ENCODE data around the gene CCDC34. TPM values are rescaled to one million over a fixed set of nuclear protein-coding genes. Genes with fewer than 3 reads are reported as not detected.
A peak's percentile ranks its signal among the peaks of the same experiment; 100 is the strongest.

CCDC34 gene
- total RNA-seq, 1 donor, result 3.5 TPM

DNA sequence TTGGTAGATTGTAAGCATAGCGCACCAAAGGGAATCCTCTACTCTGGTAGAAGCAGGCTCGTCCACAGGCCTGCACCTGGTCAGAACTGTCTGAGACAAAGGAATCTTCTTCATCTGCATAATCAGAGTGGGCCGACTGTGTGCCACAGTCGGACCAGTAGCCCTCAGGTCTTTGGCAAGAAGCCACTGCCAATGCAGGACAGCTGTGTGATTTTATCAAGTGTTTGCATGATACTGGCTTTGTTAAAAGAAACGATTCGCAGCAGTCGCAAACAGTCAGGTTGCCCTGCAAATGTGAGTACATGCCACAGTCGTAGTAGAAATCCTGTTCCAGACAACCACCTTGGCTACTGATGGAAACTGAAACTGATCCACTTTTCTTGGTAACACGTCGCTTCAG lies 4.9 kb upstream of the CCDC34 start:
- H3K4me3 ChIP-seq (ENCODE audit: low read depth, low read length), result no peak overlapping the region
- TF ChIP-seq, protein P1, sequence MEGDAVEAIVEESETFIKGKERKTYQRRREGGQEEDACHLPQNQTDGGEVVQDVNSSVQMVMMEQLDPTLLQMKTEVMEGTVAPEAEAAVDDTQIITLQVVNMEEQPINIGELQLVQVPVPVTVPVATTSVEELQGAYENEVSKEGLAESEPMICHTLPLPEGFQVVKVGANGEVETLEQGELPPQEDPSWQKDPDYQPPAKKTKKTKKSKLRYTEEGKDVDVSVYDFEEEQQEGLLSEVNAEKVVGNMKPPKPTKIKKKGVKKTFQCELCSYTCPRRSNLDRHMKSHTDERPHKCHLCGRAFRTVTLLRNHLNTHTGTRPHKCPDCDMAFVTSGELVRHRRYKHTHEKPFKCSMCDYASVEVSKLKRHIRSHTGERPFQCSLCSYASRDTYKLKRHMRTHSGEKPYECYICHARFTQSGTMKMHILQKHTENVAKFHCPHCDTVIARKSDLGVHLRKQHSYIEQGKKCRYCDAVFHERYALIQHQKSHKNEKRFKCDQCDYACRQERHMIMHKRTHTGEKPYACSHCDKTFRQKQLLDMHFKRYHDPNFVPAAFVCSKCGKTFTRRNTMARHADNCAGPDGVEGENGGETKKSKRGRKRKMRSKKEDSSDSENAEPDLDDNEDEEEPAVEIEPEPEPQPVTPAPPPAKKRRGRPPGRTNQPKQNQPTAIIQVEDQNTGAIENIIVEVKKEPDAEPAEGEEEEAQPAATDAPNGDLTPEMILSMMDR (IDR thresholded peaks at IDR 0.05; ENCODE audit: insufficient read depth, low read depth, low read length), result no peak
- no peak for DNase-seq (ENCODE audit: low read depth)

DNA sequence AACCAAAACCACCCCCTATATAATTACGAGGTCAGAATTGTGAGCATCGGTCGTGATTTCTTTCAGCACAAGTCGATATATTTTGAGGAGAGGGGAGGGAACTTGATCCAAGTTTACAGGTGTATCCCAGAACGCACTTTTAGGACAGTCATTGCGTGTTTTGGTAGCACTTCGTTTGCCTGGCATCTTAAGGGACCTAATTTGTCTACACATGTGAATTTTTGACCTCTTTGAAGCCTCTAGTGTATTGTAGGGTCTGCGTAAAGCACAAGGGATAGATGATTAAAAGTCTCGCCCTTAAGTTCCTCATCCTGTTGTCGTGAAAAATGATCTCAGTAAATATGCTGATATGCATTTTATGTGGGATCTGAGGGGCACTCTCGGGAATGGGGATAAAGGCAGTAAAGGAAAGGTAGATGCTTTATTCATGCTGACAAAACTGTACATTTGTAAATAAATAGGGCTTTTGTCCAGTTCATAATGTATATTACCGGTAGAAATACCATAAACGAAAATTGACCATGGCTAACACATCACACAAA lies 632 bp upstream of the CCDC34 start:
- TF ChIP-seq, protein P1 (IDR thresholded peaks at IDR 0.05; ENCODE audit: insufficient read depth, low read depth, low read length), result no peak
- no peak for DNase-seq (ENCODE audit: low read depth)
- H3K4me3 ChIP-seq (ENCODE audit: low read depth, low read length), result peak overlapping the region; percentile 78

GRCh38 chr11:27361649-27362431 lies 1.2 kb downstream of the CCDC34 start:
- TF ChIP-seq, protein P1 (IDR thresholded peaks at IDR 0.05; ENCODE audit: insufficient read depth, low read depth, low read length), result no peak
- H3K4me3 ChIP-seq (ENCODE audit: low read depth, low read length), result peak overlapping the region; percentile 78
- DNase-seq (ENCODE audit: low read depth), result no peak

- H3K4me3 ChIP-seq (ENCODE audit: low read depth, low read length), result no peak overlapping the region
- TF ChIP-seq, protein P1 (IDR thresholded peaks at IDR 0.05; ENCODE audit: insufficient read depth, low read depth, low read length), result no peak
- DNase-seq (ENCODE audit: low read depth), result peak; percentile 36
Measured at GRCh38 chr11:27358296-27358695, 4.7 kb downstream of the CCDC34 start.

DNA sequence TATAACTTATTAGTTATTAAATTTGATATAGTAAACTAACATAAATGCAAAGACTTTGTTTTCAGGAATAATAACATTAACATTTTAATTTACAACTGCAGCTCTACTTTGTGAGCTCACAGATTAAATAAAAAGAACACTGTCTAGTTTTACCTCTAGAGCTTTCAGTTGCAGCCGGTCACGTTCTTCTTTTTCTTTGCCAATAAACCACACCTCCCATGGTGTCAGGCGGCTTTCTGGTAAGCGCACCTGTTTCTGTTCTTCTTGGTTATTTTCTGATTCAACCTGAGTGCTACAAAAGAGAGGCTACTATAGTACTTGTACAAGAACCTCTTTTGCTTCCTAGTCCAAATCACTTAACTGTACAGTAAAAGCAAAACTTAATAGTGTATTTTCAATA lies 5.8 kb downstream of the CCDC34 start:
- DNase-seq (ENCODE audit: low read depth), result no peak
- TF ChIP-seq, protein P1 (IDR thresholded peaks at IDR 0.05; ENCODE audit: insufficient read depth, low read depth, low read length), result no peak
- no peak overlapping the region for H3K4me3 ChIP-seq (ENCODE audit: low read depth, low read length)

DNA sequence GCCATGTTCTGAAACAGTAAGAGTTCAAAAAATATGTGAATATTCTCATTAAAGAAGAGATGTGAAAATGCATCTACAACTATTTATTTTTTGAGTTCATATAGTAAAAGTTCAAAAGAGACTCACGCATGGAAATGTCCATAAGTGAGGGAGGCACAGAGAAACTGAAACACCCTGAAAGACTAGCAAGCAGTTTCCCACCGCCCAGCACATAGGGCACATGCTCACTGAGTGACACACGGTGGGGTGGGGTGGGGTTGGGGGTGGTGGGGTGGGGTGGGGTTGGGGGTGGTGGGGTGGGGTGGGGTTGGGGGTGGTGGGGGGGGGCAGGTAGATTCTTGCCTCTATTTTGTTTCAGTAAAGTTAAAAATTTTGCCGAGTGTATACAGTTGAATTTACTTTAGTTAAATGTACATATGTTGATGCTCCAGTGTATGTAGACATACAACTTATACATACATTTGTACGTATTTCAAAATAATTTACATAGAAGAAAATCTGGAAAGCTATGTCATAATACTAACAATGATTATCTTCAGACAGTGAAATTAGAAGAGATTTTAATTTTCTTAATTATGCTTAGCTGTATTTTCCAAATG lies 6.3 kb downstream of the CCDC34 start:
- TF ChIP-seq, protein P1 (IDR thresholded peaks at IDR 0.05; ENCODE audit: insufficient read depth, low read depth, low read length), result no peak
- no peak for DNase-seq (ENCODE audit: low read depth)
- no peak overlapping the region for H3K4me3 ChIP-seq (ENCODE audit: low read depth, low read length)
